ENCODE data around the gene DUS3L.

The DUS3L gene

DNA sequence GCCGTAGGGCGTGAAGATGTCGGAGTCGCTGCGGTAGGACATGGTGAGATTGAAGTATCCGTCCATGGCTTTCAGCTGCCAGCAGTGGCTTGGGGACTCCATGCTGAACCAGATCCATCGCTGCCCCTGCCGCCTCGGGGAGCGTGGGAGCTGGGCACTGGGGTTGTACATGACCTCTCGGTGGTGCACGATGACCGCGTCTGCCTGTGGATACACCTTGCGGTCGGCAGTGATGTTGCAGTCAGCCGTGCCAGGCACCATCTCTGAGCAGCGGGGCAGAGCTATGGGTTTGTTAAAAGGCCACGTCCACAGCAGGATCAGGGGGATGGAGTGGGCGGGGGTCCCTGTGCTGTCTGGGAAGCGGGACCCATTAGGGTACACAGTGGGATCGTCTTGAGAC, 41.1 kb upstream of the DUS3L start:
- DNase-seq (ENCODE audit: low read depth) = no peak
- no peak for TF ChIP-seq CTCF (conservative IDR thresholded peaks at IDR 0.05; ENCODE audit: low read depth, low read length)
- no peak overlapping the region for H3K4me3 ChIP-seq (ENCODE audit: low read length)

DNA sequence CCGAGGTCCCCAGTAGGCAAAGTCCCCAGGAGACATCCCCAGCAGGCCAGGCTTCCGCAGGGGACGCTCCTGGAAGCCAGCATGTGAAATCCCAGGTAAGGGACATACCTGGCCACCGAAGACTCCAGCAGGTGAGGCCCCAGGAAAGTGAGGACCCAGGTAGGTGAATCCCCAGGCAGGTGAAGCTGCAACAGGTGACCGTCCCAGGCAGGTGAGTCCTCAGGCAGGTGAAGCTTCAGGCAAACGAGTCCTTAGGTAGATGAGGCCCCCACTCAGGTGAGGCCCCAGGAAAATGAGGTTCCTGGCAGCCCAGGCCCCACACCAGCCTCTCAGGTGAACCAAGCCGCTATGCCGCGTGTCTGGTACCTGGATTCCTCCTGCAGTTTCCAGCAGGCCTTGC, 40.2 kb upstream of the DUS3L start:
- TF ChIP-seq CTCF (conservative IDR thresholded peaks at IDR 0.05; ENCODE audit: low read depth, low read length) = no peak
- no peak overlapping the region for H3K4me3 ChIP-seq (ENCODE audit: low read length)
- DNase-seq (ENCODE audit: low read depth) = no peak

- no peak for DNase-seq (ENCODE audit: low read depth)
- H3K4me3 ChIP-seq (ENCODE audit: low read length) = no peak overlapping the region
- TF ChIP-seq CTCF (conservative IDR thresholded peaks at IDR 0.05; ENCODE audit: low read depth, low read length) = no peak
These were observed 38.8 kb upstream of the DUS3L start for GRCh38 chr19:5829567-5830310.

DNA sequence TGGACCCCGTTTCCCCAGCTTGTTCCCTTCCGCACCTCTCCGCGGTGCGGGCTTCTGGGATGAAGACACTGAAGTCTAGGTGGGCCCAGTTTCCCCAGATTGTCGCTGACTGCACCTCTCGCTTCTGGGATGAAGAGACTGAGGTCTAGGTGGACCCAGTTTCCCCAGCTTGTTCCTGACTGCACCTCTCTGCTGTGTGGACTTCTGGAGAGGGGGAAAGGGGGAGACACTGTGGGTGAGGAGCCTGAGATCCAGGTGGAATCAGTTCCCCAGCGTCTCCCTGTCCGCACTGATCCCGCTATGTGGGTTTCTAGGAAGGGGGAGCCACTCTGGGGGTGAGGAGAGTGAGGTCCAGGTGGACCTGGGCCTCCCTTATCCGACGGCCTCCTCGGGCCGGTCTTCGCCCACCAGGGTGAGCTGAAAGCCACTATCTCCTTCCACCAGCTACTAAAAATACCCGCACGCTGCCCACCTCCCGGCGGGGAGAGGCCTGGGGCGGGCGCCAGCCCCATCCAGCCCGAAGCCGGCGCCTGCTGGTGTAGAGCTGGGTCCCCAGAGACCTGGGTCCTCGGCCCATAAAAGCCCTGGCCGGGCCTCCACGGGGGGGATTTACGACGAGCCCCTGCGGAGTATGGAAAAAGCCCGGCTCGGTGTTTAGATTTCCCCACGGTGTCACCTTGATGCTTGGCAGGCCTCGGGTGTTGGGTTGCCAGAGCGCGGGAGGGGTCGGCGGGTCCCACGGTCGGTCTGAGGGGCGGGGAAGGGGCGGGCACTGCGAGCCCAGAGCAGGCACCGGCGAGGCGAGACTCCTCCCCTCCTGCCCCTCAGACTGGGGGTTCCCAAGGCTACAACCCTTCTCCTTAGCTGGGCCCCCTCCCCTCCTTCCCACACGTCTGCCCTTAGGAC, 38.0 kb upstream of the DUS3L start:
- peak overlapping the region; percentile 69 for H3K4me3 ChIP-seq (ENCODE audit: low read length)
- no peak for DNase-seq (ENCODE audit: low read depth)
- no peak for TF ChIP-seq CTCF (conservative IDR thresholded peaks at IDR 0.05; ENCODE audit: low read depth, low read length)

DNA sequence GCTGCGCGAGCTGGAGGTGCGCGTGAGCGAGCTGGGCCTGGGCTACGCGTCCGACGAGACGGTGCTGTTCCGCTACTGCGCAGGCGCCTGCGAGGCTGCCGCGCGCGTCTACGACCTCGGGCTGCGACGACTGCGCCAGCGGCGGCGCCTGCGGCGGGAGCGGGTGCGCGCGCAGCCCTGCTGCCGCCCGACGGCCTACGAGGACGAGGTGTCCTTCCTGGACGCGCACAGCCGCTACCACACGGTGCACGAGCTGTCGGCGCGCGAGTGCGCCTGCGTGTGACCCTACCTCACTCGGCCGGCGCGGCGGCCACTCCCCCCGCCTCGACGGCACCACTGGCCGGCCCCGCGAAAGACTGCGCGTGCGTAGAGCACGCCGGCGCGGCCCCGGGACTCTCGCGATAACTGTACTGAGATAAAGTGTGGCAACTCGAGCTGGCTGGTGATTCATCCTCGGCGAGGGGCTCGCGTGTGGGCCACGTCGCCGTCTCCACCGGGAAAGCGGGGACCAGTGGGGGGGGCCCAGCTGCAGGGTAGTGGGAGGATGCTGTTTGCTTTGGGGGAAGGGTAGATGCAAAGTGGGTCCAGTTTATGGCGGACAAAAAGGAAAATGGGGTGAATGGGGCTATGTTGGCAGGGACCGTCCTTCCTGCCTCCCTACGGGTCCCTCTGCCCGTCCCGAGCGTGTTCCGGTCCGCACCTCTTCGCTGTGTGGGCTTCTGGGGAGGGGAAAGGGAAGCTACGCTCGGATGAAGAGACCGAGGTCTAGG, 37.1 kb upstream of the DUS3L start:
- peak overlapping the region; percentile 69 for H3K4me3 ChIP-seq (ENCODE audit: low read length)
- no peak for TF ChIP-seq CTCF (conservative IDR thresholded peaks at IDR 0.05; ENCODE audit: low read depth, low read length)
- peak; percentile 57 for DNase-seq (ENCODE audit: low read depth)

GRCh38 chr19:5827342-5827890, 36.5 kb upstream of the DUS3L start:
- no peak for DNase-seq (ENCODE audit: low read depth)
- peak overlapping the region; percentile 36 for H3K4me3 ChIP-seq (ENCODE audit: low read length)
- TF ChIP-seq CTCF (conservative IDR thresholded peaks at IDR 0.05; ENCODE audit: low read depth, low read length) = no peak

Data from retinal pigment epithelial cell (primary cell).